Measurements from ENCODE around the gene CAPNS2.

Gene CAPNS2

DNA sequence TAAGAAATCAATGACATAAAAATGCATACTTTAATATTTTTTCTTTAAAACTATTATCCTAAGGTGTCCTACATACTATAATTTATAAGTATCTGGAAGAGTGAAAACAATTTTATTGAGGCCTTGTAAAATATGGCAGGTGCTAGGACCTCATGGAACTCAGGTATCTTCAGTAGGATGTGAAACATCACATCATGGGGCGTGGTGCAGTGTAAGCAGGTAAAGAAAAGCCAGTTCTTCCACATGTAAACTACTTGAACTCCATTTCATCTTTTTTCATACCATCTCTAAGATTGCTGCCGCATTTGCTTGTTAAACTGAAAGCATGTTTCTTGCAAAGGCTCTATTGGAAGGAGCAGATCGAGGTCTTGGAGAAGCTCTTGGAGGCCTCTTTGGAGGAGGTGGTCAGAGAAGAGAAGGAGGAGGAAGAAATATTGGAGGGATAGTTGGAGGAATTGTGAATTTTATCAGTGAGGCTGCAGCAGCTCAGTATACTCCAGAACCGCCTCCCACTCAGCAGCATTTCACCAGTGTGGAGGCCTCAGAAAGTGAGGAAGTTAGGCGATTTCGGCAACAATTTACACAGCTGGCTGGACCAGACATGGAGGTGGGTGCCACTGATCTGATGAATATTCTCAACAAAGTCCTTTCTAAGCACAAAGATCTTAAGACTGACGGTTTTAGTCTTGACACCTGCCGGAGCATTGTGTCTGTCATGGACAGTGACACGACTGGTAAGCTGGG, at the start of gene CAPNS2:
Gene CAPNS2, plus strand, starts transcription at position 253 of the 744 bp plus-strand sequence. Its CDS starts 73 bp downstream, at position 326.
- peak; percentile 57 to 63 (median 59) for DNase-seq

- no peak for DNase-seq
Measured at GRCh38 chr16:55521792-55522191, 44.7 kb upstream of the CAPNS2 start.

DNA sequence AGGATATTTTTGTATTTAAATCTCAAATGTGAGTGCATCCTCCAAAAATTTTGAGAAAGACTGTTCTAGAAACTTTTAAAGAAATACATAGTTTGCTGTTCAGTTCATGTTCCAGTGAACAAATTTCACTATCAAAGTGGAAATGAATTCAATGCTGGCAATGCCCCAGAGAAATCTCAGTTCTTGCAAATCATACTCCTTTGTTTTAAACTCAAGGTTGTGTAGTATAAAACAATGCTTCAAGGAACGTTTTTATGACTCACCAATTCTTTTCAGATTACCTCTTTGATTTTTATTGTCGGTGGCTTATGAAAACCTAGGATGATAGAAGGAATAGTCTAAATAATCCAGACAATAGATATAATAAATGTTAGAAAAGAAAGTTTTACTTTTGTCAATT, 40.0 kb upstream of the CAPNS2 start:
- DNase-seq = no peak

- no peak for DNase-seq
Measured at GRCh38 chr16:55527885-55528284, 38.6 kb upstream of the CAPNS2 start.

GRCh38 chr16:55529018-55529417, 37.5 kb upstream of the CAPNS2 start:
- DNase-seq = no peak

DNA sequence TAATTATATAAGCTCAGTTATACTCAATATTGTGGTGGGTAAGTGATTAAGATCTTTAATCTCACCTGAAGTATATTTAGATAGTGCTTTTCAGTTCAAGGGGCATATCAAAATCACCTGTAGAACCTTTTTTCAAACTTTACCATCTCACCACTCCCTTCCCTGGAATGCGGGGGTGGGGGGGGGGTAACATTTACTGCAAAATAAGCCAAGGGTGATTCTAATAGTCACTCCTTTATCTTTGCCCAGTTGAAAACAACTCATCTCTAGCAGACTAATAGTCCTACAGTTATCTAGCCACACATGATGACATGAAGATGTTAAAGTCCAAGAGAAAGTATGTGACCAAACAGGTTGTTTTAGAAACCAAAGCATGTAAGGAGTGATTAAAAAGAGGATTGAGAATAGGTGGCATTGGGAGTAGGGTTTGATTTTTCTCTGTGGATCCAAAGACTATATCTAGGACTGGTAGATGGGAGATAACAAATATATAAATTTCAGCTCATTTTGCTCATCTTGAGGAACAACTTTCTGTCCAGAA, 36.1 kb upstream of the CAPNS2 start:
- DNase-seq = no peak

GRCh38 chr16:55532227-55532626, 34.3 kb upstream of the CAPNS2 start:
- no peak for DNase-seq

DNA sequence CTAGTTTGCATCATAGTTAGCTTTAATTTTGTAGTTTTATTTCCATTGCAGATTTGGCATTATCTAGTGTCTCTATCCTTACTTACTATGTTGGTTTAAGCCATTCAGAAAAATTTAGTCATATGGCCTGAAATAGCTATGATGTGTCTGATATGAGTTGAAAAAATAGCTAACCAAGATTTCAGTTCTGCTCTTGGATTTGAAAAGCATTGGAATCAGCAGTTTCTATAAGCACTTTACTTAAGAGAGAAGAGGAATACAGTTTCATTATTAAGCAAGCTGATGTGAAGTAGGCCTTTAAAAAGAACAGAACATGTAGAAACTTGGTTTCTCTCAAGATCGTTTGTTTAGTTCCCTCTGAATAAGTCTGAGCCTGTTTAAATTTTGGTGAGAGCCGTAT, 31.7 kb upstream of the CAPNS2 start:
- peak; percentile 42 to 82 (median 79) for DNase-seq

DNA sequence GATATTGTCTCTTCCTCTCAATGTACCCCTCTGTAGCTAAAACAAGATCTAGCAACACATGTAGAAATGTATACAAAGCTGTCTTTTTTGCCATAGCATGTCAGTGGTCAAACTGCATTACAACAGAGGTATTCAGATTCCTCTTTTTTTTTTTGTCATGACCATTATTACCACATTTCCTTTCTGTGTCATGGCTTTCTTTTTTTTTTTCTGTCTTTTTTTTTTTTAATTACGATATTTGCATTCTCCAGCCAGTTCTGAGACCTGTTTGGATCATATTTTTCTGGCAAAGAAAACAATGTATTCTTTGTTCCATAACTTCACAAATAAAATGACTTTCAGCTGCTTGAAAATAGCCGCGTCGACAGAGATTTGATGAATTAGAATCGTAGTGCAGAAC, 27.4 kb upstream of the CAPNS2 start:
- DNase-seq = peak; percentile 38 to 79 (median 78)

DNA sequence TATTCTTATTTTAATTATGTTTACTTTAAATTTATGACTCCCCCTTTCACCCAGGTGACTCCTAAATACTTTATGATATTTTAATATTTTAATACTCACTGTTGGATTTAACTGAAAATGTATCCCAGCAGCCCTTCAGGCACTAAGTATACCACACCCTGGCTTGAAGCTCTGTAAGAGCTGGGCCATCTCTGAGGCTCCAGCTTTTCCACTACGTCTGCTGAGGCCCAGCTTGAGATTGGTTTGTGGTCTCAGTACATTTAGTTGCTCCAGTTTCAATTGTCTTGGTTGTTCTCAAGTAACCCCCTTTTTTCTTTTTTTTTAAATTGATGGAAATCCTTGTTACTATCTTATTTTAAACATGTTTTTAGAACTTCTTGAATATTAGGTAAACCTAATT, 27.0 kb upstream of the CAPNS2 start:
- no peak for DNase-seq

GRCh38 chr16:55540221-55540620, 26.3 kb upstream of the CAPNS2 start:
- no peak for DNase-seq

DNA sequence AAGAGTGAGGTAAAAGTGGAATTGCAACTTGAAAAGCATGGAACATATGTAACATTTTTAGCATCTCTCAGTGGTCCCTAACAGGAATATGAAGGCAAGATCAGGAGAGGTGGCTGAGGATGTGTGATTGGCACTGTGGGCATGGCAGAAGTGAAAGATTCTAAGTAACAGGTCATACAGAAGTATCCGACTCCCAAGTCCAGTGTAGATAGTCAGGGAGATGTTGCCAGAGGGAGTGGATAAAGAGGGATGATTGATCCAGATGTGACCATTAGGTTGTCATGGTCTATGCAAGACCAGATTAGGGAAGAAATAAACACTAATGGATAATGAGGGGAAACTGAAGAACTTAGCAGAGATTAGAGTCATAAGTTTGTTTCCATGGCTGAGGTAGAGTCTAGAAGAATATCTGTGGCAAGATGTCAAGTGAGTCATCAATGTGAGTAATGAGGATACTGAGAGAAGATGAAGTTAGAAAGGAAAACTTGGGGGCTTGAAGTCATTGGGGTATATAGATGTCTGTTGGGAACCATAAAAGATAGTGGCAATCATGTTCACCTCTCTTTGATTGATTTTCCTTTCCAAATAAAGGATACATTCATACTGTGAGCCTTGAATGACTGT, 23.9 kb upstream of the CAPNS2 start:
- DNase-seq = peak; percentile 23 to 70 (median 66)

DNA sequence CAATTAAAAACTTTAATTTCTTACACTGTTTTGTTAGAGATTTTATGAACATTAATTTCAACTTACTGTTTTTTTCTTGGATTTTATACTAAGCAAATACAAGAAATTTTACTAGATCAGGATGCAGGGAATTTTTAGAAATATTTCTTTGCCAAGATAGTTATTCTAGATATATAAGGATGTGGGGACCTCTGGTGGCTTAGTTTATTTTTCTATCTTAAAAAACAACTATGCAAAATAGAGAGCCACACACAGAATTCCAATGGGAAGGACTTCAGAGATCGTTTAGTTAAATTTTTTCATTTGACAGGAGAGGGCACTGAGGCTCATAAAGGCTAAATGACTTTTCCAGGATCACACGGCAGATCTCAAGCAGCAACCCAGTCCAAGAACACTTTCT, 23.0 kb upstream of the CAPNS2 start:
- peak; percentile 36 to 57 (median 52) for DNase-seq

DNA sequence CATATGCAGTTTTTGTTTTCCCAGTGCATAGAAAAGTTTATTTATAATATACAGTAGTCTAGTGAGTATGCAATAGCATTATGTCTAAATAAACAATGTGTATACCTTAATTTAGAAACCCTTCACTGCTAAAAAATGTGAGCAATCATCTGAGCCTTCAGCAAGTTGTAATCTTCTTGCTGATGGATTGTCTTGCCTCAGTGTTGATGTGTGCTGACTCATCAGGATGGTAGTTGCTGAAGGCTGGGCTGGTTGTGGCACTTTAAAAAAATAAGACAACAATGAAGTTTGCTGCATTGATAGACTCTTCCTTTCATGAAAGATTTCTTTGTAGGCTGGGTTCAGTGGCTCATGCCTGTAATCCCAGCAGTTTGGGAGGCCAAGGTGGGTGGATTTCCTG, 13.9 kb upstream of the CAPNS2 start:
- no peak for DNase-seq

- no peak for DNase-seq
Measured at GRCh38 chr16:55555436-55555835, 11.0 kb upstream of the CAPNS2 start.

DNA sequence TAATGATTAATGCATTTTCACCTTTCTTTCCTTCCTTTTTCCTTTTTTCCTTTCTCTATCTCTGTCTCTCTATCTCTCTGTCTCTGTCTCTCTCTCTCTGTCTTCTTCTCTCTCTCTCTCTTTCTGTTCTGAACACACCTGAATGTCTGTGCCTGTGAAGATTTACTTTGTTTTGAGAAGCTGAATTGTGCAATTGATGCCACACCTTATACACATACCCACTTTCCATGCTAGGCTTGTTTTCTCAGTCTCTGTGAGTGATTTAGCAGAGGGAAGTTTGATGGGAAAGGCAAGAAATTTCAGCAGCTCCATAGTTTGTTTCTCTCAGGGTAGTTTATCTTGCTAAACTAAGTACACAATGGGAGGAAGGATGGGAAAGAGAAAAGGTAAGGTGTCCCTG, 9.3 kb upstream of the CAPNS2 start:
- no peak for DNase-seq

GRCh38 chr16:55559233-55559632, 7.3 kb upstream of the CAPNS2 start:
- DNase-seq = no peak

DNA sequence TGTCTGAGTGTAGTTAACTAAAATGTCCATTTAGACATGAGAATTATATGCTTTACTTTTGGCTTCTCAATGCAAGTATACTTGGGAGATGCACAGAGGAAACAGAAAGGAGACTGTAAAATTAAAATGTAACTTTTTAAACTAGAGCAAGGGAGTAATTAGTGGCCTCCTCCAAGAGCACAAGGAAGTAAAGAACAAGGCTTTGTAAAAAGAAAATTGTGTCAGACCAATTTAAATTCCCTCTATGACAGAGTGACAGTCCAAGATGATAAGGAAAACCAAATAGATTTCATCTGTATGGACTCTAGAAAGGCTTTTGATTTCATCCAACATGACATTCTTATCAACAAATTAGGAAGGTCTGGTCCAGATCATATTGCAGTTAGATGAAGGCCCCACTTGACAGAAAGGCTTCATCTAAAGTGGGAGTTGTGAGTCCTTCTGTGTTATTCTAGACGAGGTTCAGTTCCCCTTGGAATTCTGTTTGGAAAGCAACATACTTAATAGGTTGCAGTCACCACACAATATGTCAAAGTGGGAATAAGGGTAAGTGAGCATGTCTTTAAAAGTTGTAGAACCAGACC, 6.5 kb upstream of the CAPNS2 start:
- no peak for DNase-seq

DNA sequence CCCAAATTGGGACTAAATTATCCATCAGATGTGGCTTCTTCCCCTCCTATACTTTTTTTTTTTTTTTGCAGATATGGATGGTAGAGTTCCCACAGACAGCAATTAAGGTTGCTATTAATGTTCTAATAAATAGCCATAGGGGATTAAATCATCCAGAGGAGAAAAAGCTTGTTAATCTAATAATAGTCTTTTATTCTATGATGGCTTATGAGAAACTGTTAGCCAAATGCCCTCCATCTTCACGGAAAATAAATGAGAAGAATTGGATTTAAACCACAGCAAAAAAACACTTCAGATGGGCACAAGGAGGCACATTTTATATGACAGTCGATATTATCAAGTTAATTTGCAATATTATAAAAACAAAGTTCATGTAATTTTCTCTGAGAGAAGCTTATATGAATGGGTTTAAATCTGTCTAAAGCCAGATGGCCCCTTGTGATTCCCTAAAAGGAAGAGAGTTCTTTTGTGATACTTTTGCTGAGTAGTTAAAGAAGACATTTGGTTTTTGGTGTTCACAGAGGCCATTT, 5.1 kb upstream of the CAPNS2 start:
- DNase-seq = no peak

- DNase-seq = no peak
Measured at GRCh38 chr16:55562936-55563335, 3.5 kb upstream of the CAPNS2 start.

- peak in 1 of 3 donors; percentile 24 for DNase-seq
Measured at GRCh38 chr16:55563797-55564196, 2.7 kb upstream of the CAPNS2 start.

DNA sequence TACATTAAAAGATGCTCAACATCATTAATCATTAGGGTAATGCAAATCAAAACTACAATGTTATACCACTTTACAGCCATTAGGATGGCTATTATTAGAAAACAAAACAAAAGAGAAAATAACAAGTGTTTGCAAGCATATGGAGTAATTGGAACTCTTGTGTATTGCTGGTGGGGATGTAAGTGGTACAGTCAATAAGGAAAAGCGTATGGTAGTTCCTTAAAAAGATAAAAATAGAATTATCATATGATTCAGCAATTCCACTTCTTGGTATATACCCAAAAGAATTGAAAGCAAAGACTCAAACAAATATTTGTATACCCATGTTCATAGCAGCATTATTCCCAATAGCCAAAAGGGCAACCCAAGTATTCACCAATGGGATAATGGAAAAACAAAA, 1.4 kb upstream of the CAPNS2 start:
- peak in 2 of 3 donors; percentile 31 to 50 for DNase-seq

GRCh38 chr16:55567382-55567781, 898 bp downstream of the CAPNS2 start:
- DNase-seq = peak; percentile 15 to 40 (median 15)

GRCh38 chr16:55568207-55568606, 1.7 kb downstream of the CAPNS2 start:
- no peak for DNase-seq
